ENCODE measurements around the gene UTY. TPM values are rescaled to one million over a fixed set of nuclear protein-coding genes. Genes with fewer than 3 reads are reported as not detected.

Gene UTY
- total RNA-seq, 1 experiment from 2014 or later, result not detected

GRCh38 chrY:13347106-13347505 is 132.7 kb downstream of the UTY start:
- Histone ChIP-seq H3K14ac (ENCODE audit: insufficient read depth, low read length) (no peak overlapping the region), H3K4me1 (ENCODE audit: insufficient read depth, low read length) (no peaks in the 10 kb centered on the region), H3K4ac (ENCODE audit: low read depth, low read length) (no peak overlapping the region), H2BK15ac (ENCODE audit: low read depth, low read length) (no peak overlapping the region), H3K79me1 (ENCODE audit: insufficient read depth, low read depth, low read length, poor library complexity, severe bottlenecking) (no peaks in the 10 kb centered on the region), H3T11ph (ENCODE audit: low read length) (no peak overlapping the region), H4K8ac (replicated peaks; ENCODE audit: insufficient read length, low read depth, low read length) (no peak overlapping the region), H3K18ac (ENCODE audit: insufficient read length, low read depth, low read length) (no peak overlapping the region), H3K4me2 (ENCODE audit: insufficient read depth, insufficient read length, low read length) (no peak overlapping the region), H2BK12ac (ENCODE audit: insufficient read length, low read depth, low read length) (no peak overlapping the region), H3K27ac (ENCODE audit: insufficient read length, low read depth, low read length) (no peak overlapping the region), H2AFZ (ENCODE audit: low read length) (no peak overlapping the region), H2BK20ac (ENCODE audit: low read depth, low read length, poor library complexity, severe bottlenecking) (no peak overlapping the region), H3K9ac (ENCODE audit: extremely low read depth, insufficient read length, low read length) (no peak overlapping the region), H3K79me2 (ENCODE audit: insufficient read depth, low read length) (no peaks in the 10 kb centered on the region), H3K27me3 (ENCODE audit: insufficient read depth, low read length) (no peaks in the 10 kb centered on the region), H3K23me2 (ENCODE audit: insufficient read length, low read depth, low read length, poor library complexity, severe bottlenecking) (no peaks in the 10 kb centered on the region), H2BK120ac (ENCODE audit: low read depth, low read length, poor library complexity, severe bottlenecking) (no peak overlapping the region), H2BK5ac (ENCODE audit: insufficient read length, low read length) (no peak overlapping the region), H3K9me3 (ENCODE audit: control insufficient read depth, low read depth, low read length) (no peaks in the 10 kb centered on the region), H2AK5ac (ENCODE audit: insufficient read length, low read length) (no peak overlapping the region), H3K23ac (ENCODE audit: insufficient read length, low read depth, low read length) (no peak overlapping the region), H4K91ac (ENCODE audit: insufficient read length, low read depth, low read length) (no peak overlapping the region), H4K5ac (ENCODE audit: insufficient read length, low read depth, low read length) (no peak overlapping the region), H3K56ac (ENCODE audit: insufficient read length, low read depth, low read length) (no peak overlapping the region), H4K20me1 (ENCODE audit: control insufficient read depth, insufficient read depth, insufficient read length) (no peaks in the 10 kb centered on the region)
- TF ChIP-seq CTCF (conservative IDR thresholded peaks at IDR 0.05), result no peak
- Mint-ChIP-seq H3K27me3 (ENCODE audit: low read depth) (no peaks in the 10 kb centered on the region), H3K4me1 (no peaks in the 10 kb centered on the region), H3K36me3 (ENCODE audit: insufficient read depth in 1 of 3, low read depth in 3 of 3) (no peaks in the 10 kb centered on the region), H3K27ac (no peak overlapping the region), H3K4me3 (no peak overlapping the region), H3K9me3 (no peaks in the 10 kb centered on the region)
- no peak for DNase-seq
- WGBS (ENCODE audit: extremely low coverage, insufficient read length, low lambda C conversion rate), result no CpG with 5 or more reads among the region's 5 CpGs
